Epithelial cell of esophagus (primary cell): Measurements from ENCODE around the gene EFCAB10.

Source experiments
- DNase-seq: peaks from one replicate; pipeline ENCODE4 v3.0.0; 2010; ENCODE audit warnings: low read depth
- H3K4me3 ChIP-seq: 2 replicates; pipeline ENCODE4 v1.5.1; 2011; ENCODE audit warnings: mild to moderate bottlenecking, low read length, control low read depth
- TF ChIP-seq, protein P1 (sequence below): IDR thresholded peaks from 2 replicates; pipeline ENCODE4 v1.5.1; 2011; ENCODE audit warnings: low read depth, mild to moderate bottlenecking, low read length, control low read depth, inconsistent platforms; ENCODE audit not compliant: insufficient read depth; ENCODE audit errors: missing control alignments

Gene EFCAB10

DNA sequence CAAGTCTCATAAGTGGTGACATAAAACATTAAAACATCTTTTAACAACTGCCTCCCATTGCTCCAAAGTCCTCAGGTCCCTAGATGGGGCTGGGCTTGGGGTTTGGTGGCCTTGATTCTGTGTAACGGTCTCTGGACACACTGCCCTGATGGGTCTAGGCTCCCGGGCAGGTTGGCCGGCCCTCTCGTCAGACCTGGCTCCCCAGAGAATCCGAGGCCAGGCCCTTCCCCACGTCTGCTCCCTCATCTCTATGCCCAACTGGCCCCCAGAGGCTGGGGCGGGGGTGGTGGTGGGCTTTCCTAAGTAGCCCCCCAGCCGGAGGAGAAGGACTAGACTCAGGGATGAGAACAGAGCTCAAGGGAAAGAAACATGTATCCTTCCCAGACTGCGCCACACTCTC, 31.5 kb upstream of the EFCAB10 start:
- TF ChIP-seq, protein P1, sequence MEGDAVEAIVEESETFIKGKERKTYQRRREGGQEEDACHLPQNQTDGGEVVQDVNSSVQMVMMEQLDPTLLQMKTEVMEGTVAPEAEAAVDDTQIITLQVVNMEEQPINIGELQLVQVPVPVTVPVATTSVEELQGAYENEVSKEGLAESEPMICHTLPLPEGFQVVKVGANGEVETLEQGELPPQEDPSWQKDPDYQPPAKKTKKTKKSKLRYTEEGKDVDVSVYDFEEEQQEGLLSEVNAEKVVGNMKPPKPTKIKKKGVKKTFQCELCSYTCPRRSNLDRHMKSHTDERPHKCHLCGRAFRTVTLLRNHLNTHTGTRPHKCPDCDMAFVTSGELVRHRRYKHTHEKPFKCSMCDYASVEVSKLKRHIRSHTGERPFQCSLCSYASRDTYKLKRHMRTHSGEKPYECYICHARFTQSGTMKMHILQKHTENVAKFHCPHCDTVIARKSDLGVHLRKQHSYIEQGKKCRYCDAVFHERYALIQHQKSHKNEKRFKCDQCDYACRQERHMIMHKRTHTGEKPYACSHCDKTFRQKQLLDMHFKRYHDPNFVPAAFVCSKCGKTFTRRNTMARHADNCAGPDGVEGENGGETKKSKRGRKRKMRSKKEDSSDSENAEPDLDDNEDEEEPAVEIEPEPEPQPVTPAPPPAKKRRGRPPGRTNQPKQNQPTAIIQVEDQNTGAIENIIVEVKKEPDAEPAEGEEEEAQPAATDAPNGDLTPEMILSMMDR, result no peak
- no peak for DNase-seq

DNA sequence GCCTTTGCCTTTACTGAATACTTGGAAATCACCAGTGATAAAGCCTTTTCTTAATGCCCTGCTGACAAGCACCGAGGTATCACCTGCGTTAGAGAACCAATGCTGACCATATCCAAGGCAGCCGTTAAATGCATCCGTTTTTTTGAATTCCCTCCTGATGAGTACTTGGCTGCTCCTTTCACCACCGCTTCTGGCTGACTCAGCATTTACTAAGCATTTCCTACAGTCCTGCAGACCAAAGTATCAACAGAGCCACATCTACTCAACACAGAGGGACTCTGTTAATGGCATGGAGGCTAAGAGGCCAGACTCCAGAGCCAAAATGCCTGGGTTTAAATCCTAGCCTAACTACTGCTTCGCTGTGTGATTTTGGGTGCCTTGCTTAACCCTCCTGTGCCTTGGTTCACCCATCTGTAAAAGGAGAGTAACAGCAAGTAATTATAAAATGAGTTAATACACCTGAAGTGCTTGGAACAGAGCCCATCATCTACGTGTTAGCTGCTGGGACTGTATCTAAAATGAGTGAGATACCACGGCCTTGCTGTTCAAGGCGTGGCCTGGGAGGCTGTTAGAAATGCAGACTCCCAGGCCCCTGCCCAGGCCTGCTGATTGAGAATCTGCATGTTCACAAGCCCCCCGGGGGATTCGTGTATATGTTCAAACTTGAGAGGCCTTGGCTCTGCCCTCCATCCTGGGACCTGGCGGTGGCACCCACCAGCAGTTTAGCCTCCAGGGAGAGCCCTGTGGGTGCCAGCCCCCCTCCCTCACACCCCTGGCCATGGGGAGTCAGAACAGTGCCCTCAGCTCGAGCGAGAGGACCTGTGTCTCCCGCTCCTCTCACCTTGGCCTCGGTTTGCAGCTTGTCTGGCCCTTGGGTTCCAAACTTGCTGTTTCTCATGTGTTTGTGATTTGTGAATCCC, 30.8 kb upstream of the EFCAB10 start:
- peak; percentile 33 for DNase-seq
- TF ChIP-seq, protein P1, result no peak
- no peak overlapping the region for H3K4me3 ChIP-seq

More for the DNA sequence above, 31.5 kb upstream of the EFCAB10 start:
- no peak overlapping the region for H3K4me3 ChIP-seq

DNA sequence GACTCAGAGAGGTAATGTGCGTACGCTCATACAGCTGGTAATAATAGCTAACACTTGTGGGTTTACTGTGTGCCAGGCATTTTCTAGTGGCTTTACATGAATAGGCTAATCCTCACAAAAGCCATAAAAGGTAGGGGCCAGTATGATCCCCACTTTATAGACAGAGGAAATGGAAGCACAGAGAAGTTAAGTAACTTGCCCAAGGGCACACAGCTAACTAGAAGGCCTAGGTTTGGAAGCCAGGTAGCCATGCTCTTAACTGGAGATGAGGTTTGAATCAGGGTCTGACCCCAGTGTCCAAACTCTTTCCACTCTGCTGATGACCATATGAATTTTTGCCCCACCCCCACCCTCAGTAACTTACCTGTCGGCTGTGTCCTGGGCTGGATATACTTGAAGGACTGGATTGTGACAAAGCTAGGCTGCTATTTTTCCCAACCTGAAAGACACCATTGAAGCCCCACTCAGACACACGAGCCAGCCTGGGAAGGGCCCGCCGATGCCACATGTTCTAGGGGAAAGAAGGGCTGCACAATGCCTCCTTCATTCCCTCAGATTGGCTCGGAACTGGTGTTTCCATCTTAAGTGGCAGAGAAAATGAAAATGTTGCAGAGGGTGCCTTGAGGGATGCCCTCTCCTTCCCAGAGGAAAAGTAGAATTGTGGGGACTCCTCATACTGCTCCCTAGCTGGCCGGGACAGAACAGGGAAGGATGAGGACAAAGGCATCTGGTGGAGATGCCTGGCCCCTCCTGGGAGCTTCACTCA, 29.1 kb upstream of the EFCAB10 start:
- TF ChIP-seq, protein P1, result no peak
- H3K4me3 ChIP-seq, result no peak overlapping the region
- DNase-seq, result peak; percentile 16

DNA sequence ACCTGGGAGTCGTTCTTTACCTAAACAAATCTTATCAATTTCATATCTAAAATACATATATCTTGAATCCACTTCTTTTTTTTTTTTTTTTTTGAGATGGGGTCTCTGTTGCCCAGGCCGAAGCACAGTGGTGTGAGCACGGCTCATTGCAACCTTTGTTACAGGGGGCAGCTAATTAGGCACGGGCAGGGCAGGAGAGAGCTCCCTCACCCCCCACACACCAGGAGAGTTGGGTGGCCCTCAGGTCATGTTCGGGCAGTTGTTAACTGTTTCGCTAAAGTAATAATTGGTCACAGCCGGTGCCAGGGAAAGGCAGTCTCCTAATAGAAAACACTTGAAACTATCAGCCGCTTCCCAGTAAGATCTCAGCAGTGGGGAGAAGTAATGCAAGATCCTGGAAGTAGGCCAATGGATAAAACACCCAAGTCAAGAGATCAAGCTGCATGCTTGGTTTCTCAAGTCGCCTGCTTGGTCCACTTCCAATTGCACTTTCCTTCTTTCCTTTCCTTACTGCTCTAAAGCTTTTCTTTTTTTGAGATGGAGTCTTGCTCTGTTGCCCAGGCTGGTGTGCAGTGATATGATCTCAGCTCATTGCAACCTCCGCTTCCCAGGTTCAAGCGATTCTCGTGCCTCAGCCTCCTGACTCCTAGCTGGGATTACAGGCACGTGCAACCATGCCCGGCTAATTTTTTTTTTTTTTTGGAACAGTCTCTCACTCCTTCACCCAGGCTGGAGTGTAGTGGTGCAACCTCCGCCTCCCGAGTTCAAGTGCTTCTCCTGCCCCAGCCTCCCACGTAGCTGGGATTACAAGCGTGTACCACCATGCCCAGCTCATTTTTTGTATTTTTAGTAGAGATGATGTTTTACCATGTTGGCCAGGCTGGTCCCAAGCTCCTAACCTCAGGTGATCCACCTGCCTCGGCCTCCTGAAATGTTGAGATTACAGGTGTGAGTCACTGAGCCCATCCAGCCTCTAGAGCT, 21.3 kb upstream of the EFCAB10 start:
- DNase-seq, result no peak
- TF ChIP-seq, protein P1, result no peak
- no peak overlapping the region for H3K4me3 ChIP-seq

DNA sequence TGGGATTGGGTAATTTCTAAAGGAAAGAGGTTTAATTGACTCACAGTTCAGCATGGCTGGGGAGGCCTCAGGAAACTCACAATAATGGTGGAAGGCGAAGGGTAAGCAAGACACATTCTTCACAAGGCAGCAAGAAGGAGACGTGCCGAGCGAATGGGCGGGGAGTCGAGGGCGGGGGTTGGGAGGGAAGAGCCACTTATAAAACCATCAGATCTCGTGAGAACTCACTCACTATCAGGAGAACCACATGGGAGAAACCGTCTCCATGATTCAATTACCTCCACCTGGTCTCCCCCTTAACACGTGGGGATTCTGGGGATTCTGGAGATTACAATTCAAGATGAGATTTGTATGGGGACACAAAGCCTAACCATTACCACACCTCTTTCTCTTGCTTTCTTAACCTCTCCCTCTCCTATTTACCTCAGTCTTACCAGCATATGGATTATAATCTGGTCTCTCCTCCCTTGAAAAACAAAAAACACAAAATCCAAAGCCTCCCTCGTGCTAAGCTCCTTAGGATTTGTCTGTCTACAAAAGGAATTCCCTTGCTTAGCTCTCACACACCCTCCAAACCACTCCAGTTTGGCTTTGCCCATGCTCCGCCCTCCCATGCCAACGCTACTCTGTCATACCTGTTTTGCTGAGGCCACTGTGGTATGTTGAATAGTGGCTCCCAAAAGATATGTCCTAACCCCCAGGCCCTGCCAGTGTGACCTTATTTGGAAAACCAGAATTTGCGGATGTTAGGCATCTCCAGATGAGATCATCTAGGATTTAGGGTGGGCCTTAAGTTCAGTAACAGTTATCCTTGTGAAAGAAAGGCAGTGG, 19.6 kb upstream of the EFCAB10 start:
- TF ChIP-seq, protein P1, result no peak
- peak; percentile 75 for DNase-seq

More for the DNA sequence above, 19.6 kb upstream of the EFCAB10 start:
- no peak overlapping the region for H3K4me3 ChIP-seq
